Lower leg skin (tissue), 4 donors: ENCODE results near the gene ELFN1. TPM values are rescaled to one million over a fixed set of nuclear protein-coding genes. Genes with fewer than 3 reads are reported as not detected.

Experiments
- DNase-seq, 2 donors: peaks; one replicate each; pipeline ENCODE4 v3.0.0-alpha.2; 2019; ENCODE audit warnings: low spot score in 2 of 2
- H3K4me3 ChIP-seq: fragments of 200-600 bp; sonication (generic); 2 replicates; pipeline ENCODE4 v1.5.1; 2017; ENCODE audit warnings: mild to moderate bottlenecking, low read depth; ENCODE audit not compliant: poor library complexity, severe bottlenecking
- POLR2A ChIP-seq, 2 donors: fragments of 450-650 bp; IDR thresholded peaks; one replicate each; pipeline ENCODE4 v1.6.1; 2016 to 2017; ENCODE audit warnings: antibody characterized with exemption in 2 of 2, mild to moderate bottlenecking in 1 of 2, moderate library complexity in 1 of 2
- WGBS, 2 donors: methylation state at CpG; one replicate each; pipeline ENCODE4 v1.1.5; 2018; 5-methylcytosine and 5-hydroxymethylcytosine counted together
- intact Hi-C: fragments of 100-400 bp; cut with DNase I; formaldehyde crosslinking; loops from one replicate; pipeline ENCODE4 v1.15.0; 2023; ENCODE audit warnings: low total_unique reads
- total RNA-seq, 4 donors: library from RNA; depleted of rRNA; stranded (reverse); fragments of >200 nt; gene quantifications; one replicate each; pipeline ENCODE4 v1.1.0, GENCODE V29; 2016
- TF ChIP-seq, protein P1 (sequence below), 3 donors: fragments of 450-650 bp; IDR thresholded peaks; one replicate each; pipeline ENCODE4 v1.5.1; 2016; ENCODE audit warnings: antibody characterized with exemption in 3 of 3, mild to moderate bottlenecking in 3 of 3, moderate library complexity in 2 of 3

The ELFN1 gene
- total RNA-seq, 4 donors from 2014 or later = 1.2 to 2.6 (median 1.8) TPM

DNA sequence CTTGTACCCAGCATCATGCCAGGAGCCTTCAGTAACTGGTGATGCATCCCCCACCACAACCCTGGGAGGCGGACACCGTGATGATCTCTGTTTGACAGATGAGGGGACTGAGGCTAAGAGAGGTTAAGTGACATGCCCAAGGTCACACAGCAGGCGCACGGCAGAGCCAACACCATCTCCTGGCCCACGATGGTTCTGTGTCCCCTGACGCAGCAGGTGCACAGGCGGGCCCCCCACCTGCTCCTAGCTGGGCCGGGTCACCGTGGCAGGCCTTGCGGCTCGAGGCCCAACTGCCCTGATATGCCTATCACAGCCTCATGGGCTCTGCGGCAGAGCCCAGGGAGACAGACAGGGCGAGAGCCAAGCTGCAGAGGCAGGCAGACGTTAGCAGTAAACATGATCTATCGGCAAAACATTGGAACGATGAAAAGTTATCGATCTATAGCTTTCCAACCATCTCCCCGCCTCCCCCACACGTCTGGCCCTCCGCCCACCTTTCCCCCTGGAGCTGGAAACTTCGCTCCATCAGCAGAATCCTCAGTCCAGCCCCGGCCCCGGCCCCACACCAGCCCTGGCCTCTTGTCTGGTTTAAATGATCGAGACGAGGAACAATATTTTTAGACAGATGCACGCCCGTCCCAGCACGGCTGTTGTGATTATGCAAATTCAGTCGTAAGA lies 65.9 kb downstream of the ELFN1 start:
- WGBS, 2 donors = 75 to 76% methylated on average over 29 of the region's 29 CpGs
- intact Hi-C loops = no loop called here
- no peak for TF ChIP-seq POLR2A (IDR thresholded peaks at IDR 0.05)
- TF ChIP-seq, protein P1, sequence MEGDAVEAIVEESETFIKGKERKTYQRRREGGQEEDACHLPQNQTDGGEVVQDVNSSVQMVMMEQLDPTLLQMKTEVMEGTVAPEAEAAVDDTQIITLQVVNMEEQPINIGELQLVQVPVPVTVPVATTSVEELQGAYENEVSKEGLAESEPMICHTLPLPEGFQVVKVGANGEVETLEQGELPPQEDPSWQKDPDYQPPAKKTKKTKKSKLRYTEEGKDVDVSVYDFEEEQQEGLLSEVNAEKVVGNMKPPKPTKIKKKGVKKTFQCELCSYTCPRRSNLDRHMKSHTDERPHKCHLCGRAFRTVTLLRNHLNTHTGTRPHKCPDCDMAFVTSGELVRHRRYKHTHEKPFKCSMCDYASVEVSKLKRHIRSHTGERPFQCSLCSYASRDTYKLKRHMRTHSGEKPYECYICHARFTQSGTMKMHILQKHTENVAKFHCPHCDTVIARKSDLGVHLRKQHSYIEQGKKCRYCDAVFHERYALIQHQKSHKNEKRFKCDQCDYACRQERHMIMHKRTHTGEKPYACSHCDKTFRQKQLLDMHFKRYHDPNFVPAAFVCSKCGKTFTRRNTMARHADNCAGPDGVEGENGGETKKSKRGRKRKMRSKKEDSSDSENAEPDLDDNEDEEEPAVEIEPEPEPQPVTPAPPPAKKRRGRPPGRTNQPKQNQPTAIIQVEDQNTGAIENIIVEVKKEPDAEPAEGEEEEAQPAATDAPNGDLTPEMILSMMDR (IDR thresholded peaks at IDR 0.05) = no peak
- no peak overlapping the region for H3K4me3 ChIP-seq
- no peak for DNase-seq

DNA sequence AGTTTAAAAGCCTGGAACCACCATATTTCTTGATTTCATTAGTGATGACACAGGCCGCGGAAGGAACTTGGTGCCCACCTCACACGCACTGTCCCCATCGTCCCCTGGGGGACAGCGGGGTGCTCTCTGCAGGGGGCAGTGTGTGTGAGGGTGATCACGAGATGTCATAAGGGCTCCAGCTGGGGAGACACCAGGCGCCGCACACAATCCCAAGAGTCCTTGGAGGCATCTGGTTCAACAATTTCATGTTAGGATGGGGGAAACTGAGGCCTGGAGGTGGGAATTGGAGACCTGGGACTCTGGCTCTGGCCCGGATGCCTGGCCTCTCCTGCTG lies 66.4 kb downstream of the ELFN1 start:
- TF ChIP-seq POLR2A (IDR thresholded peaks at IDR 0.05) = no peak
- TF ChIP-seq, protein P1 (IDR thresholded peaks at IDR 0.05) = no peak
- intact Hi-C loops = no loop called here
- H3K4me3 ChIP-seq = no peak overlapping the region
- 72 to 83% methylated on average over 9 of the region's 9 CpGs for WGBS, 2 donors
- DNase-seq = no peak

DNA sequence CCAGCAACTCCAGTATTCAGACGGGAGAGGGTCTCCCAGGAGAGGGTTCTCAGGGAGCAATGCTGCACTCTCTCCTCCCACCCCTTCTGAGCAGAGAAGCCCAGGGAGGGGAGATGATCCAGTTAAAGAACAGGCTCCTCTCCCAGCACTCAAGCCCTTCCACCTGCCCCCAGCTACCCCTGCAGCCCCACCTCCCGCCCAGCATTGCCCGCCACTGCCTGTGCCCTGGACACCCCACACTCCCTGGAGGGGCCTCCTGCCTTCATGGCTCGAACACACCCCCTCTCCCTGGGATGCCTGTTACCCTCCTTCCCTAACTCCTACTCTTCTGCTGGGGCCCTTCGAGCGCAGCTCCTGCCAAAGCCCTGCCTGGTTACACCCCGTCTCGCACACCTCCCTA lies 66.8 kb downstream of the ELFN1 start:
- TF ChIP-seq, protein P1 (IDR thresholded peaks at IDR 0.05) = no peak
- no peak for TF ChIP-seq POLR2A (IDR thresholded peaks at IDR 0.05)
- H3K4me3 ChIP-seq = no peak overlapping the region
- intact Hi-C loops = no loop called here
- 77 to 83% methylated on average over 8 of the region's 8 CpGs for WGBS, 2 donors
- DNase-seq = no peak

DNA sequence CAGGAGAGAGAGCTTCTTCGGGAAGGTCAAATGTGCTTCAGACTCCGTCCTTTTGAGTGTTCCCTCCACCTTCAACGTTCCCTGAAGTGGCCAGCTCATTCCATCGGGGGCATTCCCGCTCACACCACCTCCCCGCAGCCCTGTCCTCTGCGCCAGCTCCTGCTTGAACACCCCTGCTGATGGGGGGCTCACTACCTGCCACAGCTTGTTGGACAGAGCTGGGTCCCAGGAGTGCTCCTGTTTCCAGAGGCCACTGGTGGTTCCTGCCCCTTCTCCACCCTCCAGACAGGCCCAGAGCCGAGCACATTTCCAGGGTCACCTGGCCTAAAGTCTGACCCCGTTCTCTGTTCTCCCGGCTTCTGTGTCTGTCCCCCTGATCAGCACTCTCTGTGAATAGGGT lies 67.4 kb downstream of the ELFN1 start:
- 91 to 96% methylated on average over 10 of the region's 10 CpGs for WGBS, 2 donors
- intact Hi-C loops = no loop called here
- no peak for TF ChIP-seq POLR2A (IDR thresholded peaks at IDR 0.05)
- TF ChIP-seq, protein P1 (IDR thresholded peaks at IDR 0.05) = no peak
- DNase-seq = no peak
- no peak overlapping the region for H3K4me3 ChIP-seq

- no peak overlapping the region for H3K4me3 ChIP-seq
- TF ChIP-seq, protein P1 (IDR thresholded peaks at IDR 0.05) = no peak
- no peak for TF ChIP-seq POLR2A (IDR thresholded peaks at IDR 0.05)
- 87 to 94% methylated on average over 15 to 20 of the region's 20 CpGs for WGBS, 2 donors
- intact Hi-C loops = no loop called here
- DNase-seq = no peak
Measured at GRCh38 chr7:1737956-1738355, 67.9 kb downstream of the ELFN1 start.

GRCh38 chr7:1738511-1738910 lies 68.4 kb downstream of the ELFN1 start:
- intact Hi-C loops = no loop called here
- 83 to 87% methylated on average over 11 of the region's 11 CpGs for WGBS, 2 donors
- DNase-seq = no peak
- TF ChIP-seq, protein P1 (IDR thresholded peaks at IDR 0.05) = no peak
- no peak for TF ChIP-seq POLR2A (IDR thresholded peaks at IDR 0.05)
- no peak overlapping the region for H3K4me3 ChIP-seq
